ENCODE results near the gene DLG2. TPM values are rescaled to one million over a fixed set of nuclear protein-coding genes. Genes with fewer than 3 reads are reported as not detected.

DLG2 gene
- total and polyA plus RNA-seq, 9 of the 15 experiments (the other 6 are each of a cell fraction or from before 2014, with no cell fraction given): 0.52 to 1.6 (median 0.95) TPM

- CTCF ChIA-PET (ENCODE audit: low intra/inter-chr PET ratio): no interaction called here
- no peak for ATAC-seq
- Histone ChIP-seq H3K4me2 (ENCODE audit: insufficient read depth, low read length) (no peak overlapping the region), H2AFZ (ENCODE audit: low read depth, low read length) (no peak overlapping the region), H3K27me3 (ENCODE audit: control insufficient read depth in 2 of 2, insufficient read depth in 2 of 2, low read length in 2 of 2) (no peaks in the 10 kb centered on the region), H3K79me2 (ENCODE audit: control insufficient read depth, insufficient read depth, low read length) (no peaks in the 10 kb centered on the region), H4K20me1 (replicated peaks; ENCODE audit: control insufficient read depth, insufficient read depth, low read length) (no peaks in the 10 kb centered on the region), H3K9ac (ENCODE audit: insufficient read depth in 1 of 2, low read depth in 2 of 2, low read length in 2 of 2) (no peak overlapping the region), H3K4me1 (replicated peaks in 1 of 2; ENCODE audit: control insufficient read depth in 2 of 2, insufficient read depth in 2 of 2, low read length in 2 of 2) (no peaks in the 10 kb centered on the region), H3K9me1 (ENCODE audit: control insufficient read depth, insufficient read depth, low read length) (no peaks in the 10 kb centered on the region), H3K9me3 (replicated peaks; ENCODE audit: control insufficient read depth, insufficient read depth, low read depth, low read length) (no peaks in the 10 kb centered on the region), H3K36me3 (ENCODE audit: control insufficient read depth, insufficient read depth, low read length) (no peaks in the 10 kb centered on the region), H3K27ac (ENCODE audit: extremely low read depth, low read depth, low read length) (no peak overlapping the region), H3K4me3 (no peak overlapping the region)
- in situ Hi-C loops (cut with MboI): no loop called here
- BruUV-seq (replicated peaks): no TSS peak
- no peak for DNase-seq (ENCODE audit: extremely low read depth in 1 of 4, low spot score in 3 of 4)
- WGBS (ENCODE audit: insufficient coverage, low coverage, missing lambda C conversion rate): 0% methylated on average over 1 of the region's 1 CpG
- no peak for FAIRE-seq
- TF ChIP-seq RNF219 (CRISPR knock-in tag; IDR thresholded peaks at IDR 0.05): no peak
- no peak for TF ChIP-seq HLTF (IDR thresholded peaks at IDR 0.05)
- no peak for TF ChIP-seq FUS (optimal IDR thresholded peaks at IDR 0.05; ENCODE audit: low read depth, low read length)
- TF ChIP-seq ZNF76 (CRISPR knock-in tag; IDR thresholded peaks at IDR 0.05; ENCODE audit: borderline replicate concordance): no peak
- TF ChIP-seq PRMT5 (CRISPR knock-in tag; IDR thresholded peaks at IDR 0.05): no peak
- TF ChIP-seq PHB2 (IDR thresholded peaks at IDR 0.05; ENCODE audit: low read depth): no peak
- TF ChIP-seq HOMEZ (CRISPR knock-in tag; IDR thresholded peaks at IDR 0.05): no peak
- TF ChIP-seq CLOCK (CRISPR knock-in tag; IDR thresholded peaks at IDR 0.05; ENCODE audit: borderline replicate concordance): no peak
- intact Hi-C loops (cut with micrococcal nuclease): no loop called here
- POLR2A ChIA-PET: no interaction called here
Observed at GRCh38 chr11:85137597-85137996, 489.5 kb downstream of the DLG2 start.

Data from K562 (cell line).